SK-N-SH treated with all-trans-retinoic acid at 6 μM for 48 hours (cell line): Measurements from ENCODE around the gene PLEKHG5.

ENCODE experiments used
- ZFP30 ChIP-seq: fragments of 450-650 bp; formaldehyde crosslinking; IDR thresholded peaks from 2 replicates; pipeline ENCODE4 v1.5.0; 2022; ENCODE audit warnings: mild to moderate bottlenecking, moderate library complexity
- ZNF565 ChIP-seq: fragments of 450-650 bp; formaldehyde crosslinking; conservative IDR thresholded peaks from 2 replicates; pipeline ENCODE4 v1.5.0; 2020; ENCODE audit warnings: low read depth, mild to moderate bottlenecking, moderate library complexity

- TF ChIP-seq ZNF565 (CRISPR knock-in tag) (no peak), ZFP30 (no peak)
Measured at GRCh38 chr1:6438047-6438525, 53.4 kb downstream of the PLEKHG5 start.
